ENCODE results near the gene RILP.
A peak's percentile ranks its signal among the peaks of the same experiment; 100 is the strongest.

RILP gene

DNA sequence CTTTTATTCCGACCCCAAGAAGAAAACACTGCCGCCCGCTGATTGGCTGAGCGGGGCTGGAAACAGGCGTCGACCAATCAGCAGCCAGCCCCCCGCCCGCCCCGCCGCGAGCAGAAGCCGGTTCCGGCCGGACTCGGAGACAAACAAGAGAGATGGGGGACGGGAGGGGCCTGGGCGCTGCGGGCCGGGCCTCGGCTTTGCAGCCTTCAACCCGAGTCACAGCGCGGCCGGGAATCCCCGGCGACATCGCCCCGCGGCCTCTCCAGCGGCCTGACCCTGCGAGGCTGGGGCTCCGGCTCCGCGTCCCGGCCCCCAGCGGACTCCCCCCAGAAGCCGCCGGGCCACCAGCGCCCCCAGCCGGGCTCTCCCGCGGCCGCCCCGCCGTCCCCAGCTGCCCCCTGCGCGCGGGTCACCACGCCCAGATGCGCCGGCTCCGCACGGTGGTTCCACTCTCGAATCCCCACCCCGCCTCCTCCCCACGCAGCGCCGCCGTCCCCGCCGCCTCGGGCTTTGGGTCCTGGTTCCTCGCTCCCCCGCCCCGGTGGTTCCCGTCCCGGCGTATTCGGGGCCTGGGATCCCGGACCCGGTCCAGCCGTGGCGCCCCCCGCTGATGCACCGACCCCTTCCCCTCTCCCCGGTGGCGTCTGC lies 20.7 kb downstream of the RILP start:
- DNase-seq, result peak; percentile 95

DNA sequence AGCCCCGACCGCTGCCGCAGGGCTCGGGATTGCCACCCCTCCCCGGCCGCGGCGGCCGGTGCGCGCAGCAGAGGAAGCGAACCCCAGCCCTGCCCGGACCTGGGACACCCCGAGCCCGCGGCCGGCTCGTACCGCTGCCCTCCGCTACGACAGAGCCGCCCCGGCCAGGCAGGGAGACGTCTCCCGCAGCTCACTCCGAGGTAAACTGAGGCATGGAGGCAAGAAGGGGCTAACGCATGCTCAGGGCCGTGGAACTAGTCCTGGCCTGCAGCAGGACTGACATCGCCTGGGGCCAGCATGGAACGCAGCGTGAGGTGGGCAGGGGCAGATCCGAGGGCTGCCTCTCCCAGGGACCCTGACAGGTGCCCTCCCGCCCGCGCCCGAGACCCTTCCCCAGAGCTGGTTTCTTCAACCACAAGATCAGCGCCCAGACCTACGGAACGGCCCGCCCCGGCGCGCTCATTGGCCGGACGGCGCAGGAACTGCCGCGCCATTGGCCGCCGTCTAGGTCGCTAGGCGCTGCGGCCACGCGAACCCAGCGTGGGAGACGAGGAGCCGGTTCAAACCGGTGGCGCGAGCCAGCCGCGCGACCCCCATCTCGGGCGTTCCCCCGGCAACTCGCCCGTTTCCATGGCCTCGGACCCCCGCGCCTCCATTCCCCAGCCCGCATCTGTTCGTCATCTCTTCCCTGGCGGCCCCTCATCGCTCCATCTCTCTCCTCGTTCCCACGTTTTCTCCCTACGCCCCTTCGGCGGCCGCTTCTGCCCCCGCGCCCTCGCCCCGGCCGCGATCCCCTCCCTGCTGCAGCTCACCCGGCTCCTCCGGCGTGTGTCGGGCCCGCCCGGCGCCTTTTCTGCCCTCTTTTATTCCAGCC lies 21.4 kb downstream of the RILP start, which contains the start of gene SLC43A2:
TSS of gene SLC43A2 (minus strand) at position 853 of the 874 bp plus-strand sequence. CDS start 960 bp downstream, outside the sequence.
- DNase-seq, result peak; percentile 92

- DNase-seq, result peak; percentile 83
Observed at GRCh38 chr17:1627182-1627981, 22.3 kb downstream of the RILP start.

GRCh38 chr17:1626333-1626732 lies 23.3 kb downstream of the RILP start:
- DNase-seq, result no peak

GRCh38 chr17:1625581-1625980 lies 24.1 kb downstream of the RILP start:
- peak; percentile 38 for DNase-seq

DNA sequence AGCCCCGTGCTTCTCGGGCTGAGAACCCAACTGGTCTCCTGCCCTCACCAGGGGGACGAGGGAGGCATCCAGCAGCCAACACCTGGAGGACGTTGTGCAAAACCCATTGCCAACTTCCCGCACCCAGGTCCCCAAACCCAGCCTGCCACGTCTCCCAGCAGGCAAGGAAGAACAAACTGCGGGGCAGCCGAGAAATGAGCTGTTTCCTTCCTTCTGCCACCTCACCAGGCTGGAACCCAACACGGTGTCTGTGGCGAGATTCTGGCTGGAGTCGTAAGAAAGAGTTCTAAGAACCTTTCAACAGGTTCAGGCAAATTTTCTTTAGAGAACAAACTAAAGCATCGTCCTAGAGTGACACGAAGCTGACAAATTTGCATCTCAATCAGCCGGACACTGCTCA lies 24.6 kb downstream of the RILP start:
- DNase-seq, result no peak

- no peak for DNase-seq
Observed at GRCh38 chr17:1624650-1625049, 25.0 kb downstream of the RILP start.

GRCh38 chr17:1623057-1623630 lies 26.5 kb downstream of the RILP start:
- DNase-seq, result no peak

GRCh38 chr17:1621273-1621954 lies 28.3 kb downstream of the RILP start:
- no peak for DNase-seq

DNA sequence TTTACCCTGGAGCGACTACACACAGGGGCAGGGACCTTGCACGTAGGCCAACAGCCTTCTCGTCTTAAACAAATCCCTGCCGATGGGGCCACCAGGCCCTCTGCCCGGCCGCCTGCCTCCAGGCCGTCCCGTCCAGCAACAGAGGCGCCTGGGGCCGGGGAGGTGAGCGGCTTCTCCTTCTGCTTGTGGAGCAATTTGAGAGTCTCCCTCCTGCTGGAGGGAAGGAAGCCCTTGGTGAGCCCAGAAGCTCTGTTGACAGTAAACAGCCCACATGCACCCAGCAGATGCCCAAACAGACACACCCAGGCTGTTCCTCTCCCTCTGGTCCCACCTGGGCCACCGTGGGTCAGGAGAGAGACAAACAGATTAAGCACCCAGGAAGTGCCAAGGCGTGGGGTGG lies 29.2 kb downstream of the RILP start:
- no peak for DNase-seq

DNA sequence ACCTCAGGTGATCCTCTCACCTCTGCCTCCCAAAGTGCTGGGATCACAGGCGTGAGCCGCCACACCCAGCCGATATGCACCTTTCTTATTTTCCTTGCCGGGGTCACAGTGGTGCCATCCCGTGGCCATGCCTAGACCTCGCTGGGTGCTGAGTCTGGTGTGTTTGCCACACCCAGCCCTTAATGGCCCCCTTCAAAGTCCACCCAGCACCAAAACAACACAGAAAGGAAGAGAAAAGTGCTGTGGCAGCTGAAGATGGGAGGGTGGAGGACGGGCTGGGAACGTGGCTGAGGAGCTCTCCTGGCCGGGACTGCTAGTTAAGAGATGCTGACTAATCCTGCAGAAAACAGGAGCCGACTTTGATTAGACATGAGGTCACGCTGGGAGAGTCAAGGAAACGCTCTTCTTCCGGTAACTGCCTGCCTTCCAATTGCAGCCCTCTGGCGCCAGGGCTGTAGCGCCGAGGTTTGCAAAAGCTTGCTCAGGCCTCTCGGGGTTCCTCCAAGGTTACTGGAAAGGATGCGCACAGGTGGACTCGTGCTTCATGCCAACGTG lies 32.0 kb downstream of the RILP start:
- peak; percentile 21 for DNase-seq

GRCh38 chr17:1616101-1616500 lies 33.6 kb downstream of the RILP start:
- no peak for DNase-seq

- DNase-seq, result no peak
Observed at GRCh38 chr17:1612400-1612799, 37.3 kb downstream of the RILP start.

DNA sequence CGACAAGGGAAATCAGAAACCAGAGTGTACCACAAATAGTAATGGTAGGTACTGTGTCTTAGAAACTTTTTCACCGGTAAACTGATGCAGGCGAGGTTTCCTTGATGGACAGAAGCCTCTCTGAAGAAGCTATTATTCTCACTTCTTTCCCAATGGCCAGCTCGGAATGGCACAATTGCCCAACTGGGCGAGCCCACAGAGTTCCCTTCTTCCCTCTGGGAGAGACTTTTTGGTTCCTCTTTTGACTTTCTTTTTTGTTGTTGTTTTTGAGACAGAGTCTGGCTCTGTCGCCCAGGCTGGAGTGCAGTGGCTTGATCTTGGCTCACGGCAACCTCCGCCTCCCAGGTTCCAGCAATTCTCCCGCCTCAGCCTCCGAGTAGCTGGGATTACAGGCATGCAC lies 38.0 kb downstream of the RILP start:
- no peak for DNase-seq

GRCh38 chr17:1608676-1609075 lies 41.0 kb downstream of the RILP start:
- no peak for DNase-seq

DNA sequence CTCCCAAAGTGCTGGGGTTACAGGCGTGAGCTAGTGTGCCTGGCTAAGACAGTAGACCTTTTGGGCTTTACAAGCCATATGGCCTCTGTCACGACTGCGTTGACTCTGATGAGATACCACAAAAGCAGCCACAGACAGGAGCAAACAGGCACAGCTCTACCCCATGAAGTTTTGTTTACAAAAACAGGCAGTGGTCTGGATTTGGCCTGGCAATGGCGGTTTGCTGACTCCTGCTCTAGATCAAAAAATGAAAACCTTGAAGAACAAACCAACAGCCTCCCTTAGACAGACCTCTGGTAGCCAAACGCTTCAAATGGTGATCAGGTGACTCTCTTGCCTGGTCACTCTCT lies 41.7 kb downstream of the RILP start:
- DNase-seq, result no peak

DNA sequence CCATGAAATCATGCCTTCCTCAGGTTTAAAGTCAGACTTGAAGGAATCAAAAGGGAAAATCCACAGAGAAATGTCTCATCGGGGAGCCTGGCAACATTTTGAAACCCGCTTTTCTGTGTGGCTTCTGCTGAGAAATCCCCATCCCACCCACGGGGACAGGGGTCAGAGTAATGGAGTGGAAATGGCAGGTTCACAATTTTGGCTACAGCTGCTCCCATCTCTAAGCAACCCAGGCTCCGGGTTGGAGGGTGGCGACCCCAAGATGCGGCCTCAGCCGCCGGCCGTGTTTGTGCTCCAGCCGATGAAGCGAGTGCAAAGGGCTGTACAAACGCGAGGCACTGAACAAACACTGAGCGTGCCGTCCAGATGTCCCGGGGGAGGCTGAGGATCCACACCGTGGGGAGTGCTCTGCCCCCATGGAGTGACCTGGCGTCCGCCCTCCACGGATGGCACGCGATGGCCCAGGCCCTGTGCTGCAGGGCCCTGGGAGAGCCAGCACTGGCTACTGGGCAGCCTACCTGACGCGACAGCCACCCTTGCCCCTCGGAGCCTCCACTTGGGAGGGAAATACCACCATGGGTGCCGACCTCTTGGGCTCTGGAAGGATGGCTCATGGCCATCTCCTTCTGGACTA lies 43.2 kb downstream of the RILP start:
- DNase-seq, result no peak

DNA sequence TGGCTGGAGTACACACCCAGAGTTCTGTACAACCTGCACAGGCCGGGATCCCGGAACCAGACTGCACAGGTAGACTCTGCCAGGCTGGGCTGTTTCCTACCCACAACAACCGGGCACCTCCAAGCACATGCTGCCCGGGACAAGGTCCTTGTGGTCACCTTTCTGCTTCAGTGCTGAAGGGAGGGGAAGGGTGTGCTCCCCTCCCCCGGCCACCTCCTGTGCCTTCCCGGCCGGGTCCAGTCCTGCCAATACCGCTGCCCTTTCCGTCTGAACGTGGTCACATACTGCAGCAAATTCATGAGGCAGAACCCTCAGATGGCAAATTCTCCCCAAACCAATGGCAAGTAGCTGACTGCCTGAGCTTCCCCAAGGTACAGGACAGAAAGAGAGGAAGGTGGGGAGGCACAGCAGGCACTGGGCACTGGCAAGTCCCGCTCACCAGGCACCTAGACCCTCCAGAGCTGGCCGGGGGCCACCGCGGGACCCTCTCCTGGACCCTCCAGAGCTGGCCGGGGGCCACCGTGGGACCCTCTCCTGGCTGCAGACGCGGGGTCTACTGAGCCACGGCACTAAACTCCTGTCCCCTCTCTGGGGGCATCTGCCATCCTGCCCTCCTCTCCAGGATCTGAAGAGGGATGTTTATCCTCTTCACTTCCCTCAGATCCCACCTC lies 43.9 kb downstream of the RILP start:
- no peak for DNase-seq

DNA sequence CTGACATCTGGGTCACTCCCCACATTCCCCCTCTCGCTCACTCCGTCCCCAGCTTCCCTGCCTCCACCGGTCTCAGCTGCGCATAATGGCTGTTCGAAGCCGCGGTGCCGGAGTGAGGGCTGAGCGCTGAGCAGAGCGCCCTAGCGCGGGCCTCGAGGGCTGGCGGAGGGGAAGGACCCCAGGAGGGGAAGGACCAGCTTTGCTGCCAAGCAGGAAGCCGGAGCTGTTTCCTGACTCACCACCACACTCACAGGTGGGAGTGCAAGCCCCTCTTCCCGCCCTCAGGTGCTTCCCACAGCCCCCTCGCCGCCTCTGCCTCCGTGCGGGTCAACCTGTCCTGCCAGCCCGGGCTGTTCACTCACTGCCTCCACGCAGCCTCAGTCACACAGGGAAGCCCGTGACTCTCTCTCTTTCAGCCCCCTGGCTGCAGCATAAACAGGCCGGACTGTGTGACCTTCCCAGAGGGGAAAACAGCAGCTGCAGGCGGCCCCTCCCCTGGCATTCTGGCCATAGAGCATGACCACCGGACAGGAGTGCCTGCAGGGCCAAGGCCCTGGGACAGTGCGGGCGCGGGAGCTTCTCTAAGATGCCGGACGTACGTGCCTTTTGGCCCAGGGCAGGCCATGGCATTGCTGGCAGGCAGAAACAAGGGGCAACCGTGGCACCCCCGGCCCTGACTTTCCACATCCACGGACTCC lies 44.7 kb downstream of the RILP start:
- DNase-seq, result no peak

- no peak for DNase-seq
Observed at GRCh38 chr17:1601571-1601970, 48.1 kb downstream of the RILP start.
